ENCODE measurements around the gene ASCC1. TPM values are rescaled to one million over a fixed set of nuclear protein-coding genes. Genes with fewer than 3 reads are reported as not detected.
"Not testable (repeated sequence)": the region's sequence is repeated elsewhere in the genome, so short reads cannot be mapped to it uniquely, and the experiment has no call there.

ASCC1 gene
- polyA plus RNA-seq, 1 experiment = 18.5 TPM

GRCh38 chr10:72253578-72253977 lies 37.5 kb upstream of the ASCC1 start:
- Histone ChIP-seq H3K27me3 (ENCODE audit: control insufficient read depth, insufficient read depth, low read length) (no peaks in the 10 kb centered on the region), H3K36me3 (ENCODE audit: control insufficient read depth, insufficient read depth, low read length) (no peaks in the 10 kb centered on the region), H3K4me3 (ENCODE audit: low read depth, low read length) (no peak overlapping the region)
- no peak for DNase-seq (ENCODE audit: low read depth)
- ChIA-PET CTCF (interaction anchor here (1.2 to 1.4 kb wide), 3 partner anchors 20 to 205 kb away, joined by 3 to 7 read pairs (median 5); partner anchors contain the start of gene DDIT4), POLR2A (no interaction called here)
- no peak for TF ChIP-seq CTCF (IDR thresholded peaks at IDR 0.05; ENCODE audit: insufficient read depth, low read depth, low read length)

- POLR2A ChIA-PET = no interaction called here
These were observed 36.9 kb upstream of the ASCC1 start for GRCh38 chr10:72252972-72253371.

GRCh38 chr10:72251635-72252034 lies 35.6 kb upstream of the ASCC1 start:
- no peak for TF ChIP-seq CTCF (IDR thresholded peaks at IDR 0.05; ENCODE audit: insufficient read depth, low read depth, low read length)
- H3K27me3 ChIP-seq (ENCODE audit: control insufficient read depth, insufficient read depth, low read length) = no peaks in the 10 kb centered on the region
- CTCF ChIA-PET = no interaction called here
- POLR2A ChIA-PET = interaction anchor here (0.6 kb wide), 1 partner anchor 1848 kb away, joined by 6 read pairs; the partner anchor contains the start of gene EIF4EBP2
- DNase-seq (ENCODE audit: low read depth) = no peak
- H3K4me3 ChIP-seq (ENCODE audit: low read depth, low read length) = no peak overlapping the region
- no peaks in the 10 kb centered on the region for H3K36me3 ChIP-seq (ENCODE audit: control insufficient read depth, insufficient read depth, low read length)

More at GRCh38 chr10:72252972-72253371, 36.9 kb upstream of the ASCC1 start:
- Histone ChIP-seq H3K4me3 (ENCODE audit: low read depth, low read length) (no peak overlapping the region), H3K36me3 (ENCODE audit: control insufficient read depth, insufficient read depth, low read length) (no peaks in the 10 kb centered on the region), H3K27me3 (ENCODE audit: control insufficient read depth, insufficient read depth, low read length) (no peaks in the 10 kb centered on the region)
- no peak for TF ChIP-seq CTCF (IDR thresholded peaks at IDR 0.05; ENCODE audit: insufficient read depth, low read depth, low read length)
- CTCF ChIA-PET = interaction anchor here (1.1 to 1.4 kb wide), 5 partner anchors 10 to 204 kb away, joined by 3 to 7 read pairs (median 5); partner anchors contain the start of gene DDIT4
- no peak for DNase-seq (ENCODE audit: low read depth)

- Histone ChIP-seq H3K36me3 (ENCODE audit: control insufficient read depth, insufficient read depth, low read length) (no peaks in the 10 kb centered on the region), H3K4me3 (ENCODE audit: low read depth, low read length) (no peak overlapping the region), H3K27me3 (ENCODE audit: control insufficient read depth, insufficient read depth, low read length) (no peaks in the 10 kb centered on the region)
- POLR2A ChIA-PET = interaction anchor here (0.6 kb wide), 1 partner anchor 1847 kb away, joined by 6 read pairs; the partner anchor contains the start of gene EIF4EBP2
- CTCF ChIA-PET = interaction anchor here (0.7 kb wide), 1 partner anchor 355 kb away, joined by 3 read pairs; no protein-coding TSS in a partner anchor
- TF ChIP-seq CTCF (IDR thresholded peaks at IDR 0.05; ENCODE audit: insufficient read depth, low read depth, low read length) = no peak
- DNase-seq (ENCODE audit: low read depth) = no peak
These were observed 34.6 kb upstream of the ASCC1 start for GRCh38 chr10:72250666-72251065.

GRCh38 chr10:72249176-72249862 lies 33.2 kb upstream of the ASCC1 start:
- H3K36me3 ChIP-seq (ENCODE audit: control insufficient read depth, insufficient read depth, low read length); CTCF ChIA-PET; H3K4me3 ChIP-seq (ENCODE audit: low read depth, low read length); POLR2A ChIA-PET; H3K27me3 ChIP-seq (ENCODE audit: control insufficient read depth, insufficient read depth, low read length); DNase-seq (ENCODE audit: low read depth): not testable (repeated sequence)

Data from BJ (cell line).